Neural cell (in vitro differentiated cells): Measurements from ENCODE around the gene DDX41. TPM values are rescaled to one million over a fixed set of nuclear protein-coding genes. Genes with fewer than 3 reads are reported as not detected.

Experiments used
- H2AFZ ChIP-seq: fragments of 200-600, 300-800 bp; sonication (generic), shearing (Covaris generic); 2 replicates; pipeline ENCODE4 v1.6.0; 2014; ENCODE audit warnings: low read depth, mild to moderate bottlenecking, antibody characterized with exemption, low read length, moderate library complexity
- H3F3A ChIP-seq: fragments of 200-600 bp; shearing (Covaris generic); 2 replicates; pipeline ENCODE4 v1.6.1; 2016; ENCODE audit warnings: mild to moderate bottlenecking, moderate library complexity, mixed read lengths, antibody characterized with exemption, low read length; ENCODE audit not compliant: insufficient read depth, poor library complexity, severe bottlenecking
- H3K27ac ChIP-seq: fragments of 200-600, 300-800 bp; sonication (generic), shearing (Covaris generic); 2 replicates; pipeline ENCODE4 v1.5.1; 2014; ENCODE audit warnings: mild to moderate bottlenecking, low read length, moderate library complexity
- H3K27me3 ChIP-seq: fragments of 300-800, 200-600 bp; sonication (generic), shearing (Covaris generic); 2 replicates; pipeline ENCODE4 v1.6.0; 2014; ENCODE audit warnings: mild to moderate bottlenecking, low read depth, low read length, moderate library complexity; ENCODE audit not compliant: insufficient read depth
- H3K36me3 ChIP-seq: fragments of 300-800, 200-600 bp; sonication (generic), shearing (Covaris generic); 2 replicates; pipeline ENCODE4 v1.5.1; 2014; ENCODE audit warnings: mild to moderate bottlenecking, antibody characterized with exemption, low read length, moderate library complexity; ENCODE audit not compliant: insufficient read depth
- H3K4me2 ChIP-seq: fragments of 300-800, 200-600 bp; sonication (generic), shearing (Covaris generic); 2 replicates; pipeline ENCODE4 v1.6.0; 2014; ENCODE audit warnings: mild to moderate bottlenecking, low read length
- H3K4me3 ChIP-seq: fragments of 300-800, 200-600 bp; sonication (generic), shearing (Covaris generic); 2 replicates; pipeline ENCODE4 v1.5.1; 2014; ENCODE audit warnings: mild to moderate bottlenecking, low read length, moderate library complexity
- H3K79me2 ChIP-seq: fragments of 200-600 bp; shearing (Covaris generic); replicated peaks from 2 replicates; pipeline ENCODE4 v1.6.0; 2014; ENCODE audit warnings: mild to moderate bottlenecking, low read length, moderate library complexity; ENCODE audit not compliant: insufficient read depth
- H3K9ac ChIP-seq: fragments of 300-800, 200-600 bp; sonication (generic), shearing (Covaris generic); 2 replicates; pipeline ENCODE4 v1.6.1; 2016; ENCODE audit warnings: mild to moderate bottlenecking, low read length, mixed read lengths
- H3K9me2 ChIP-seq: fragments of 200-600 bp; shearing (Covaris generic); 2 replicates; pipeline ENCODE4 v1.6.1; 2016; ENCODE audit warnings: mild to moderate bottlenecking, low read length, mixed read lengths; ENCODE audit not compliant: insufficient read depth
- H3K9me3 ChIP-seq: fragments of 200-600, 300-800 bp; sonication (generic), shearing (Covaris generic); 2 replicates; pipeline ENCODE4 v1.6.1; 2016; ENCODE audit warnings: mild to moderate bottlenecking, mixed run types, low read length, moderate library complexity, mixed read lengths
- H4K20me1 ChIP-seq: fragments of 200-600 bp; shearing (Covaris generic); 2 replicates; pipeline ENCODE4 v1.6.1; 2016; ENCODE audit warnings: mild to moderate bottlenecking, mixed run types; ENCODE audit not compliant: insufficient read depth
- EP300 ChIP-seq: fragments of 450-650 bp; conservative IDR thresholded peaks from 2 replicates; pipeline ENCODE4 v1.6.1; 2014; ENCODE audit warnings: antibody characterized with exemption, mild to moderate bottlenecking, moderate library complexity; ENCODE audit not compliant: poor library complexity, severe bottlenecking
- EZH2 ChIP-seq: fragments of 200-600, 300-800 bp; shearing (Covaris generic), sonication (generic); IDR thresholded peaks from 2 replicates; pipeline ENCODE4 v1.6.1; 2014; ENCODE audit warnings: antibody characterized with exemption, low read length, borderline replicate concordance, mild to moderate bottlenecking; ENCODE audit not compliant: insufficient read depth, poor library complexity, severe bottlenecking
- MXI1 ChIP-seq: fragments of 450-650 bp; conservative IDR thresholded peaks from 2 replicates; pipeline ENCODE4 v1.6.1; 2014; ENCODE audit warnings: antibody characterized with exemption, mild to moderate bottlenecking; ENCODE audit not compliant: poor library complexity, severe bottlenecking
- POLR2AphosphoS5 ChIP-seq: IDR thresholded peaks from 2 replicates; pipeline ENCODE4 v1.6.1; 2012
- RAD21 ChIP-seq: fragments of 450-650 bp; conservative IDR thresholded peaks from 2 replicates; pipeline ENCODE4 v1.6.1; 2014; ENCODE audit warnings: antibody characterized with exemption, mild to moderate bottlenecking, moderate library complexity
- SMC3 ChIP-seq: fragments of 450-650 bp; conservative IDR thresholded peaks from 2 replicates; pipeline ENCODE4 v1.6.1; 2014; ENCODE audit warnings: antibody characterized with exemption, mild to moderate bottlenecking, moderate library complexity; ENCODE audit not compliant: poor library complexity
- TAF1 ChIP-seq: IDR thresholded peaks from 2 replicates; pipeline ENCODE4 v1.6.1; 2012; ENCODE audit warnings: low read depth
- polyA plus RNA-seq: library from polyadenylated mRNA; depleted of rRNA; stranded (reverse); fragments of >200 nt; gene quantifications from 2 replicates; pipeline ENCODE4 v1.2.3, GENCODE V29; 2014
- TF ChIP-seq, protein P1 (sequence below): fragments of 450-650 bp; IDR thresholded peaks from 2 replicates; pipeline ENCODE4 v1.5.1; 2014; ENCODE audit warnings: antibody characterized with exemption, mild to moderate bottlenecking, moderate library complexity; ENCODE audit not compliant: poor library complexity, severe bottlenecking
- TF ChIP-seq, protein P2 (sequence below): IDR thresholded peaks from 2 replicates; pipeline ENCODE4 v1.6.1; 2012; ENCODE audit warnings: borderline replicate concordance

DDX41 gene
- polyA plus RNA-seq, 1 donor from 2014 or later: 113 TPM

DNA sequence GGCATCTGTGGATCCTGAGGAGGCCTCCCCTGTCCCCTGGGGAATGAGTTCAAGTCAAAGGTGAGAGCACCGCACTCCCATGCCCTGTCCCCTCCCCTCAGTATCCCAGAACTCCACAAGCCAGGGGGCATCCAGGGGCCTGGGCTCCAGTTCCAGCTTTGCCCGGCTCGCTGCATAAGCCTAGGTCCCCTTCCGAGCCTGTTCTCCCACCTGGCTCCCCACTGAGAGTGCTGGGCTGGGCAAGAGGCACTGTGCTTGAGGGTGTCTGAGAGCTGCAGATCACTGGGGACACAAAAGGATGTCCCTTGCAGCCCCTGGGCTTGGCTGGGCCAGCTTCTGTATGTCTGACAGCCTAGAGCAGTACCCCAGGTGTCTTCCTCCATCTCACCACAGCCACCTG is 11.7 kb downstream of the DDX41 start:
- TF ChIP-seq TAF1 (no peak), SMC3 (no peak), MXI1 (no peak), RAD21 (no peak), EZH2 (no peak), POLR2AphosphoS5 (no peak), EP300 (no peak)
- TF ChIP-seq, protein P1, sequence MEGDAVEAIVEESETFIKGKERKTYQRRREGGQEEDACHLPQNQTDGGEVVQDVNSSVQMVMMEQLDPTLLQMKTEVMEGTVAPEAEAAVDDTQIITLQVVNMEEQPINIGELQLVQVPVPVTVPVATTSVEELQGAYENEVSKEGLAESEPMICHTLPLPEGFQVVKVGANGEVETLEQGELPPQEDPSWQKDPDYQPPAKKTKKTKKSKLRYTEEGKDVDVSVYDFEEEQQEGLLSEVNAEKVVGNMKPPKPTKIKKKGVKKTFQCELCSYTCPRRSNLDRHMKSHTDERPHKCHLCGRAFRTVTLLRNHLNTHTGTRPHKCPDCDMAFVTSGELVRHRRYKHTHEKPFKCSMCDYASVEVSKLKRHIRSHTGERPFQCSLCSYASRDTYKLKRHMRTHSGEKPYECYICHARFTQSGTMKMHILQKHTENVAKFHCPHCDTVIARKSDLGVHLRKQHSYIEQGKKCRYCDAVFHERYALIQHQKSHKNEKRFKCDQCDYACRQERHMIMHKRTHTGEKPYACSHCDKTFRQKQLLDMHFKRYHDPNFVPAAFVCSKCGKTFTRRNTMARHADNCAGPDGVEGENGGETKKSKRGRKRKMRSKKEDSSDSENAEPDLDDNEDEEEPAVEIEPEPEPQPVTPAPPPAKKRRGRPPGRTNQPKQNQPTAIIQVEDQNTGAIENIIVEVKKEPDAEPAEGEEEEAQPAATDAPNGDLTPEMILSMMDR: no peak
- TF ChIP-seq, protein P2, sequence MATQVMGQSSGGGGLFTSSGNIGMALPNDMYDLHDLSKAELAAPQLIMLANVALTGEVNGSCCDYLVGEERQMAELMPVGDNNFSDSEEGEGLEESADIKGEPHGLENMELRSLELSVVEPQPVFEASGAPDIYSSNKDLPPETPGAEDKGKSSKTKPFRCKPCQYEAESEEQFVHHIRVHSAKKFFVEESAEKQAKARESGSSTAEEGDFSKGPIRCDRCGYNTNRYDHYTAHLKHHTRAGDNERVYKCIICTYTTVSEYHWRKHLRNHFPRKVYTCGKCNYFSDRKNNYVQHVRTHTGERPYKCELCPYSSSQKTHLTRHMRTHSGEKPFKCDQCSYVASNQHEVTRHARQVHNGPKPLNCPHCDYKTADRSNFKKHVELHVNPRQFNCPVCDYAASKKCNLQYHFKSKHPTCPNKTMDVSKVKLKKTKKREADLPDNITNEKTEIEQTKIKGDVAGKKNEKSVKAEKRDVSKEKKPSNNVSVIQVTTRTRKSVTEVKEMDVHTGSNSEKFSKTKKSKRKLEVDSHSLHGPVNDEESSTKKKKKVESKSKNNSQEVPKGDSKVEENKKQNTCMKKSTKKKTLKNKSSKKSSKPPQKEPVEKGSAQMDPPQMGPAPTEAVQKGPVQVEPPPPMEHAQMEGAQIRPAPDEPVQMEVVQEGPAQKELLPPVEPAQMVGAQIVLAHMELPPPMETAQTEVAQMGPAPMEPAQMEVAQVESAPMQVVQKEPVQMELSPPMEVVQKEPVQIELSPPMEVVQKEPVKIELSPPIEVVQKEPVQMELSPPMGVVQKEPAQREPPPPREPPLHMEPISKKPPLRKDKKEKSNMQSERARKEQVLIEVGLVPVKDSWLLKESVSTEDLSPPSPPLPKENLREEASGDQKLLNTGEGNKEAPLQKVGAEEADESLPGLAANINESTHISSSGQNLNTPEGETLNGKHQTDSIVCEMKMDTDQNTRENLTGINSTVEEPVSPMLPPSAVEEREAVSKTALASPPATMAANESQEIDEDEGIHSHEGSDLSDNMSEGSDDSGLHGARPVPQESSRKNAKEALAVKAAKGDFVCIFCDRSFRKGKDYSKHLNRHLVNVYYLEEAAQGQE: no peak
- Histone ChIP-seq H3K9me3 (no peaks in the 10 kb centered on the region), H3K9ac (no peak overlapping the region), H3K9me2 (no peaks in the 10 kb centered on the region), H3K27ac (no peak overlapping the region), H3K36me3 (no peaks in the 10 kb centered on the region), H2AFZ (no peak overlapping the region), H3K4me3 (no peak overlapping the region), H3K4me2 (no peak overlapping the region), H4K20me1 (no peaks in the 10 kb centered on the region), H3K79me2 (no peaks in the 10 kb centered on the region), H3K27me3 (no peaks in the 10 kb centered on the region), H3F3A (no peaks in the 10 kb centered on the region)

DNA sequence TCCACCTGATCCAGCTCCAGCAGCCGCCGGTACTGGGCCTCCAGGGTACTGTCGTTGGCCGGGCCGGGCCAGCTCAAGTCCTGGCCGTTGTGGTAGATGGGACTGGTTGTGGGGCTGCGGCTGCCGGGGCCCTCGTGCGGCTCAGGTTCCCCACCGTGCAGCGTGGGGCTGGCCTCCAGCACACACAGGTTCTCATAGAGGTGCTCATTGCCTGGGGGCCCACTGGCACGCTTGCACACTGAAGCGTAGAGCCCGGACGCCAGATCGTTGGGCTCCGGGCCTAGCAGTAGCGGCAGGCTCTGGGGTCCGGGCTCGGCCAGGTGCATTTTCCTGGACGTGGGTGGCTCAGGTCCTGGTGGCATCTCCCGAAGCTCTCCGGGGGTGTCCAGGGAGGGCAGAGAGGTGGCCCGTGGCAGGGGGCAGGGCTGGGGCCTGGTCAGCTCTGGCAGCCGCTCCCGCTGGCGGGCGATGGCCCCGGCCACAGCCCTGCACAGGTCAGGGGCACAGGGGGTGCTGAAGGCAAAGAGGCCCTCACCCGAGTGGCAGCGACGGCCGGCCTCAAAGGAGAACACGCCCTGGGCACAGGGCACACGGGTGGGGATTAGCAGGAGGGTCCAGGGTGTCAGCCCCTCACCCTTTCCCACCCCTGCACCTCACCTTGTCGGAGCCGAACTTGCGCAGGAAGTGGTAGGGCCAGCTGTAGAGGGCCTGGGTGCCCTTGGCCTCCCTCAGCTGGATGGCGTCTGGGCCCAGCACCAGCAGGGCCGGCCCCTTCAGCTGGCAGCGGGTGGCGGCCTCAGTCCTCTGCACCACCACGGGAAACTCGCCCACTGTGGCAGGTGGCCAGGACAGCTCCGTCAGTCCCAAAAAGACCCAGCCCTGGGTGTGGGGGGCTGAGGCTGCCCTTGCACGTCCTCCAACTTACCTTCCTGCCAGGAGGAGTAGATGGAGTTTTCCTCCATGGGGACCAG is 12.4 kb downstream of the DDX41 start:
- H3K27ac ChIP-seq: no peak overlapping the region
- no peaks in the 10 kb centered on the region for H3K79me2 ChIP-seq
- no peaks in the 10 kb centered on the region for H3K9me2 ChIP-seq
- H3K4me2 ChIP-seq: no peak overlapping the region
- no peaks in the 10 kb centered on the region for H4K20me1 ChIP-seq
- H3K9me3 ChIP-seq: no peaks in the 10 kb centered on the region
- H2AFZ ChIP-seq: no peak overlapping the region
- H3K4me3 ChIP-seq: no peak overlapping the region
- no peaks in the 10 kb centered on the region for H3F3A ChIP-seq
- no peaks in the 10 kb centered on the region for H3K36me3 ChIP-seq
- H3K27me3 ChIP-seq: no peaks in the 10 kb centered on the region
- no peak overlapping the region for H3K9ac ChIP-seq
- TF ChIP-seq SMC3: no peak
- TF ChIP-seq, protein P2: no peak
- no peak for TF ChIP-seq EP300
- no peak for TF ChIP-seq TAF1
- TF ChIP-seq, protein P1: no peak
- no peak for TF ChIP-seq MXI1
- no peak for TF ChIP-seq RAD21
- TF ChIP-seq POLR2AphosphoS5: no peak
- no peak for TF ChIP-seq EZH2
